IPS-20b (cell line): ENCODE results near the gene PTPRN2.
"Not testable (repeated sequence)": the region's sequence is repeated elsewhere in the genome, so short reads cannot be mapped to it uniquely, and the experiment has no call there.

ENCODE experiments used
- H3K27ac ChIP-seq: one replicate; pipeline ENCODE4 v1.5.1; 2013; ENCODE audit warnings: low read length
- H3K27me3 ChIP-seq: 2 replicates; pipeline ENCODE4 v1.6.1; 2013; ENCODE audit warnings: mild to moderate bottlenecking, low read length, inconsistent platforms; ENCODE audit not compliant: insufficient read depth
- H3K36me3 ChIP-seq: 2 replicates; pipeline ENCODE4 v1.6.1; 2013; ENCODE audit warnings: low read depth, mild to moderate bottlenecking, inconsistent platforms, low read length, moderate library complexity; ENCODE audit not compliant: insufficient read depth
- H3K4me1 ChIP-seq: 2 replicates; pipeline ENCODE4 v1.6.1; 2013; ENCODE audit warnings: mild to moderate bottlenecking, control low read depth, inconsistent platforms, low read length, moderate library complexity; ENCODE audit not compliant: insufficient read depth
- H3K4me3 ChIP-seq: 2 replicates; pipeline ENCODE4 v1.5.1; 2013; ENCODE audit warnings: mild to moderate bottlenecking, low read length, inconsistent platforms
- H3K9ac ChIP-seq: 2 replicates; pipeline ENCODE4 v1.6.1; 2013; ENCODE audit warnings: low read depth, mild to moderate bottlenecking, inconsistent platforms, low read length, moderate library complexity
- H3K9me3 ChIP-seq: 2 replicates; pipeline ENCODE4 v1.6.1; 2013; ENCODE audit warnings: mild to moderate bottlenecking, low read depth, low read length, inconsistent platforms; ENCODE audit not compliant: insufficient read depth

The PTPRN2 gene

GRCh38 chr7:158534598-158534997 is 53.0 kb downstream of the PTPRN2 start:
- Histone ChIP-seq H3K36me3 (no peaks in the 10 kb centered on the region), H3K27me3 (no peaks in the 10 kb centered on the region), H3K9ac (no peak overlapping the region), H3K4me3 (no peak overlapping the region), H3K4me1 (no peaks in the 10 kb centered on the region), H3K9me3 (no peaks in the 10 kb centered on the region; the same call in 1 of the 2 replicates), H3K27ac (no peak overlapping the region)

GRCh38 chr7:158534134-158534515 is 53.5 kb downstream of the PTPRN2 start:
- H3K27me3 ChIP-seq, H3K9ac ChIP-seq, H3K36me3 ChIP-seq, H3K27ac ChIP-seq, H3K9me3 ChIP-seq, H3K4me1 ChIP-seq, H3K4me3 ChIP-seq: not testable (repeated sequence)

- Histone ChIP-seq H3K27me3 (no peaks in the 10 kb centered on the region), H3K9me3 (no peaks in the 10 kb centered on the region; the same call in 1 of the 2 replicates), H3K4me1 (no peaks in the 10 kb centered on the region)
These were observed 54.1 kb downstream of the PTPRN2 start for GRCh38 chr7:158533386-158534133.

GRCh38 chr7:158532093-158532627 is 55.5 kb downstream of the PTPRN2 start:
- Histone ChIP-seq H3K4me1 (no peaks in the 10 kb centered on the region), H3K36me3 (no peaks in the 10 kb centered on the region)

More at GRCh38 chr7:158533386-158534133, 54.1 kb downstream of the PTPRN2 start:
- no peak overlapping the region for H3K4me3 ChIP-seq
- no peak overlapping the region for H3K9ac ChIP-seq
- no peaks in the 10 kb centered on the region for H3K36me3 ChIP-seq
- H3K27ac ChIP-seq, result no peak overlapping the region

DNA sequence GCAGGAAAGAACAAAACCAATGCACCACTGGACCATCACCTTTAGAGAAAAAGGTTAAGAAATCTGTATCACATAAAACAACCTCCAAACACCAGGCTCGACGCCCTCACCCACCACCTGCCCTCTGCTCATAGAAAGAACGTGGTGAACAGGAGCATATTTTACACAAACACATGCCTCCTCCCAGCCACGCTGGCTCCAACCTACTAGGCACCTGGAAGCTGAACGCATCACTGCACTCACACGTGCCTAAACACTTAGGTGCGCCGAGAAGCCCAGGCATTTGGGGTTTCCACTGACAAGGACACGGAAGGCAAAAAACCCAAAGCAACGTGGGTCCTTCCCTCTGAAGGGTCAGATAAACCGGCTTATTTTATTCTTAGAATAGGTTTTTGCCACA is 56.0 kb downstream of the PTPRN2 start:
- Histone ChIP-seq H3K9me3 (no peaks in the 10 kb centered on the region; the same call in 1 of the 2 replicates), H3K9ac (no peak overlapping the region), H3K27me3 (no peaks in the 10 kb centered on the region), H3K36me3 (no peaks in the 10 kb centered on the region), H3K4me3 (no peak overlapping the region), H3K4me1 (no peaks in the 10 kb centered on the region), H3K27ac (no peak overlapping the region)

More at GRCh38 chr7:158532093-158532627, 55.5 kb downstream of the PTPRN2 start:
- Histone ChIP-seq H3K27me3 (no peaks in the 10 kb centered on the region), H3K4me3 (no peak overlapping the region), H3K9me3 (no peaks in the 10 kb centered on the region; the same call in 1 of the 2 replicates), H3K27ac (no peak overlapping the region), H3K9ac (no peak overlapping the region)

- no peak overlapping the region for H3K4me3 ChIP-seq
- H3K9me3 ChIP-seq, result no peaks in the 10 kb centered on the region; the same call in 1 of the 2 replicates
- no peaks in the 10 kb centered on the region for H3K27me3 ChIP-seq
- H3K9ac ChIP-seq, result no peak overlapping the region
- no peaks in the 10 kb centered on the region for H3K36me3 ChIP-seq
- H3K4me1 ChIP-seq, result no peaks in the 10 kb centered on the region
- no peak overlapping the region for H3K27ac ChIP-seq
These were observed 56.6 kb downstream of the PTPRN2 start for GRCh38 chr7:158530800-158531609.

GRCh38 chr7:158529181-158530096 is 58.2 kb downstream of the PTPRN2 start:
- Histone ChIP-seq H3K4me3 (no peak overlapping the region), H3K27me3 (no peaks in the 10 kb centered on the region), H3K4me1 (no peaks in the 10 kb centered on the region), H3K9ac (no peak overlapping the region), H3K9me3 (no peaks in the 10 kb centered on the region), H3K27ac (no peak overlapping the region), H3K36me3 (no peaks in the 10 kb centered on the region)

DNA sequence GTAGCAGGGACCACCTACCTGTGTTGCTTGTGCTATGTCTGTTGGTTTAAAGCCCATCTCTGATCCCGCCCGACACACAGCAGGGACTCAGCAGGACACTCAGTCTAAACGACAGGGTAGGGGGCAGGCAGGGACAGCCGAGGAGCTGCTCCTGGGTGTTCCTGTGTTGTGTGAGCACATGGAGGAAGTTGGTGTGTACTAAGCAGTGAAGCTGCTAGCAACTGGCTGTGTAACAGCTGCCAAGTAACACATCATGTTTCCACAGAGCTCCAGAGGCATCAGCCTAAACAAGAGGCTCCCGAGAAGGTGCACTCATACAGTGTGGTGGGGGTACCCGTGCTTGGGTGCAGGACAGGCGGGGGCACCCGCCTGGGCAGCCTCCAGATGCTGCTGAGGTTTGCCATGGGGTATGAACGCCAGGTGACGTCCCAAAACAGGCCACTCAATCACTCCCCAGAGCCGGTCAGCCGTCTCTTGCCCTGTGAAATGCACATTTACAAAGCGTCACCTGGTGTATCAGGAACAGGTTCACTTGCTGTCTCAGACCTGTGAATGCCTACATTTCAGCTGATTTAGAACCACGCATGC is 59.6 kb downstream of the PTPRN2 start:
- Histone ChIP-seq H3K27ac (no peak overlapping the region), H3K27me3 (no peaks in the 10 kb centered on the region), H3K4me1 (no peaks in the 10 kb centered on the region), H3K36me3 (no peaks in the 10 kb centered on the region), H3K9ac (no peak overlapping the region), H3K9me3 (0 out of 2 replicates have a peak, but pooled peaks cover 6% of the 10 kb centered on the region), H3K4me3 (no peak overlapping the region)

DNA sequence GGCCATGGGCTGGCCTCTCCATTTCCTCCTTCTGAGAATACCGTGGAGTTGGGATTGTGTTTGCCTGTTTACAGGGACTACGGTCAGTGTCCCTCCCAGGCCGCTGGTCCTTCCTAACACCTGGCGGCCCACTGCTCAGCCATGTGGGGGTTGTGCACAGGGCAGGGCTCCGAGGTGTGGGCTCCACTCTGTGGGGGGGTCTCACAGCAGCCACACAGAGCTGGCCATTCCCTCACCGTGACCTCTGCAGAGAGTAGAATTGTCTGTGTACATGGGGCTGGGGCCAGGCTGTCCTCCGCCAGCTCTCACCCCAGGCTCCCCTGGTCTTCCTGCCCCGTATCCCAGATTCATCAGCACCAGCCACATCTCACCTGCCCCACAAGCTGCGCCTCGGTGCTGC is 60.1 kb downstream of the PTPRN2 start:
- H3K27ac ChIP-seq, result no peak overlapping the region
- H3K9me3 ChIP-seq, result peaks cover 10% of the 10 kb centered on the region; the same call in 1 of the 2 replicates
- no peaks in the 10 kb centered on the region for H3K27me3 ChIP-seq
- no peak overlapping the region for H3K4me3 ChIP-seq
- no peaks in the 10 kb centered on the region for H3K4me1 ChIP-seq
- H3K36me3 ChIP-seq, result no peaks in the 10 kb centered on the region
- no peak overlapping the region for H3K9ac ChIP-seq

DNA sequence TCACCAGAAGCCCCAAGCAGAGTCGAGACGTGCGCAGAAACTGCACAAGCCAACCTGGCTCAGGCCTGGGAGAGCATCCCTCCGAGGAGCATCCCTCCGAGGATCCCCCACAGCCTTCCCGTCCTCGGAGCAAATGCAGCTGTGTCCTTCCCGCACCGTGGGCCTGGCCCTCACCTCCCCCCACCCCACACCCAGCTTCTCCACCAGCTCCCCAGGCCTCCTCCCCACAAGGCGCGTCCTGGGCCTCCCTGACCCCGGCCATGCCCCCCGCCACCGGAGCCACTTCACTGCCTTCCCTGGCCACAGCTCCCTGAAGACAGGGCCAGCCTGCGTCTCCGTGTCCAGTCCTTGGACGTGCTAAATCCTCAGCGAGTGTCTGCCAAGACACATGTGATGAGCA is 60.6 kb downstream of the PTPRN2 start:
- Histone ChIP-seq H3K27me3 (no peaks in the 10 kb centered on the region), H3K27ac (no peak overlapping the region), H3K36me3 (no peaks in the 10 kb centered on the region), H3K9me3 (peaks cover 13% of the 10 kb centered on the region; the same call in 1 of the 2 replicates), H3K4me1 (no peaks in the 10 kb centered on the region), H3K4me3 (no peak overlapping the region), H3K9ac (no peak overlapping the region)

DNA sequence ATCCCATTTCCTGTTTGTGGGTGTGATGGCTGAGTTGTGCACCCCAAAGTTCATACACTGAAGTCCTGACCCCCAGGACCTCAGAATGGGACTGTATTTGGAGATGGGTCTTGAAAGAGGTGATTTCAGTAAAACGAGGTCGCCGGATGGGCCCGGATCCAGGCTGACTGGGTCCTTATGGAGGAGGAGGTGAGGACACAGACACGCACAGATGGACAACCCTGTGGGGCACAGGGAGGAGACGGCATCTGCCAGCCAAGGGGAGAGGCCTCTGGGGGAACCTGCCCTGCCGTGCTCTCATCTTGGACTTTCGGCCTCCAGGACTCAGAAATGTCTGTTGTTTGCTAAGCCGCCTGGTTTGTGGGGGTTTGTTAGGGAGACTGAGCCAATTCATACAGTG is 61.1 kb downstream of the PTPRN2 start:
- no peak overlapping the region for H3K27ac ChIP-seq
- no peak overlapping the region for H3K9ac ChIP-seq
- no peaks in the 10 kb centered on the region for H3K4me1 ChIP-seq
- no peaks in the 10 kb centered on the region for H3K27me3 ChIP-seq
- no peaks in the 10 kb centered on the region for H3K36me3 ChIP-seq
- no peak overlapping the region for H3K4me3 ChIP-seq
- H3K9me3 ChIP-seq, result peaks cover 13% of the 10 kb centered on the region; the same call in 1 of the 2 replicates
